Activated CD8-positive, alpha-beta T cell treated with anti-CD3 and anti-CD28 coated beads, Interleukin-2, amount 10 ng/mL, durations not matched to agents 7 days and 5 days (primary cell): ENCODE measurements around the gene TECPR2. TPM values are rescaled to one million over a fixed set of nuclear protein-coding genes. Genes with fewer than 3 reads are reported as not detected.

Experiments used
- ATAC-seq: fragments of 150-1000 bp; cut with Tn5 transposase; one replicate; pipeline ENCODE4 v1.10.0; 2021; ENCODE audit warnings: moderate library complexity
- CTCF ChIA-PET: fragments of 350-600 bp; sonication (Branson Sonifier 250); formaldehyde crosslinking; loops from one replicate; lab custom pipeline; 2021; ENCODE audit warnings: antibody characterized with exemption; lab: Charles Lee
- POLR2A ChIA-PET: fragments of 350-600 bp; sonication (Branson Sonifier 250); formaldehyde crosslinking; loops from one replicate; lab custom pipeline; 2021; ENCODE audit warnings: antibody characterized with exemption; lab: Charles Lee
- DNase-seq: peaks from one replicate; pipeline ENCODE4 v3.0.0-alpha.2; 2020
- H3K27ac Mint-ChIP-seq: one replicate; pipeline ENCODE4 v1.8.0; 2021; ENCODE audit warnings: mild to moderate bottlenecking, mixed read lengths
- H3K27me3 Mint-ChIP-seq: one replicate; pipeline ENCODE4 v1.8.0; 2021; ENCODE audit warnings: low read depth, mixed read lengths
- H3K36me3 Mint-ChIP-seq: one replicate; pipeline ENCODE4 v1.8.0; 2021; ENCODE audit warnings: low read depth, mixed read lengths
- H3K4me1 Mint-ChIP-seq: one replicate; pipeline ENCODE4 v1.8.0; 2021; ENCODE audit warnings: low read depth, mixed read lengths
- H3K4me3 Mint-ChIP-seq: one replicate; pipeline ENCODE4 v1.8.0; 2021; ENCODE audit warnings: mild to moderate bottlenecking, mixed read lengths
- H3K9me3 Mint-ChIP-seq: one replicate; pipeline ENCODE4 v1.8.0; 2022; ENCODE audit warnings: mixed read lengths; ENCODE audit not compliant: insufficient read depth
- total RNA-seq, 2 experiments: library from RNA; stranded (reverse); gene quantifications; one replicate each; pipeline ENCODE4 v1.2.3, GENCODE V29; 2021

The TECPR2 gene
- total RNA-seq, 2 experiments from 2014 or later = 8.0 to 9.4 TPM

DNA sequence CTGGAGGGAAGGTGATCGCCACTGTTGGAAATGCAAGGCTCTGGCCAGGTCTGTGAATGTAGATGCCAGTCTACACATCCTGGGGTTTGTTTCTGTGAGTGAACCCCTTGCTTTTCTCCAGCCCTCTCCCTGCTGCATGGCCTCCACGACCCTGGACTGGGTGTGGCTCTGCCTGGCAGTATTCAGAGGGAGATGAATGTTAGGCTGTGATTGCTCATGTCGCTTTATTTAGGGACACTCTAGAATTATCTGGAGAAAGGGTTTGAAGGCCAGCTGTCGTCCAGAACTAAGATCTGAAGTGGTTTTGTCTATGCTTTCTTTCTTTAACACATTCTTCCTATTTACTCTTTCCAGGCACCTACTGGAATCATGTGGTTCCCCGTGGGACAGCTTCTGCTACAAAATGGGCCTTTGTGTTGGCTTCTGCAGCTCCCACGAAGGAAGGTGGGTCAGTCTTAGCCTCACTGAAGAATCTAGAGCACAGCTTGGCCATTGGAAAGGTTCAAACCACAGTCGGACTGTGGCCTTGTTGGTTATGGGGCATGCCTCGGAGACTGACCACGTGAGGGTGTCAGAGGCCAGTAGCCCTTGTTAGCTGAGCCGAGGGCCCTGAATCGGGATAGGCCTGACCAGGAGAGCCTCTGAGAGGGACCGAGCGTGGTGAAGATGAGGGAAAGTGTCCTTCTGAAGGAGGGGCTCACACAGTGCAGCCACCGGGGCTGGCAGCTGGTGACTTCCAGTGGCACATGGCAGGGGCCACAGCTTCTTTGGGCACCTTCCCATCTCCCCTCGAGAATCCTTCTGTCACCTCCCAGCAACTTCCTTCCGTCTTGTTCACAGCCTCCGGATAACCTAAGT lies 87.7 kb downstream of the TECPR2 start:
- ChIA-PET CTCF (interaction anchor here (0.9 to 3.2 kb wide), 2 partner anchors 13 to 74 kb away, joined by 3 to 16 read pairs; no protein-coding TSS in a partner anchor), POLR2A (interaction anchor here (0.5 kb wide), 1 partner anchor 61 kb away, joined by 6 read pairs; no protein-coding TSS in a partner anchor)
- Mint-ChIP-seq H3K36me3 (peaks cover 2% of the 10 kb centered on the region), H3K4me1 (no peaks in the 10 kb centered on the region), H3K27me3 (no peaks in the 10 kb centered on the region), H3K27ac (no peak overlapping the region), H3K9me3 (no peaks in the 10 kb centered on the region), H3K4me3 (no peak overlapping the region)
- ATAC-seq (no peak), DNase-seq (no peak)

GRCh38 chr14:102451064-102451352 lies 88.3 kb downstream of the TECPR2 start:
- H3K4me1 Mint-ChIP-seq = no peaks in the 10 kb centered on the region
- ATAC-seq (no peak), DNase-seq (no peak)
- no peak overlapping the region for H3K27ac Mint-ChIP-seq
- peaks cover 2% of the 10 kb centered on the region for H3K36me3 Mint-ChIP-seq
- ChIA-PET POLR2A (interaction anchor here (0.5 kb wide), 1 partner anchor 61 kb away, joined by 6 read pairs; no protein-coding TSS in a partner anchor), CTCF (interaction anchor here (0.9 to 3.2 kb wide), 2 partner anchors 13 to 74 kb away, joined by 3 to 16 read pairs; no protein-coding TSS in a partner anchor)
- no peak overlapping the region for H3K4me3 Mint-ChIP-seq
- H3K27me3 Mint-ChIP-seq = no peaks in the 10 kb centered on the region
- H3K9me3 Mint-ChIP-seq = no peaks in the 10 kb centered on the region

GRCh38 chr14:102452302-102452701 lies 89.6 kb downstream of the TECPR2 start:
- H3K9me3 Mint-ChIP-seq = no peaks in the 10 kb centered on the region
- H3K27ac Mint-ChIP-seq = no peak overlapping the region
- H3K4me1 Mint-ChIP-seq = no peaks in the 10 kb centered on the region
- H3K36me3 Mint-ChIP-seq = peaks cover 2% of the 10 kb centered on the region
- ATAC-seq = no peak
- H3K27me3 Mint-ChIP-seq = no peaks in the 10 kb centered on the region
- H3K4me3 Mint-ChIP-seq = no peak overlapping the region
- ChIA-PET CTCF (no interaction called here), POLR2A (no interaction called here)
- no peak for DNase-seq

DNA sequence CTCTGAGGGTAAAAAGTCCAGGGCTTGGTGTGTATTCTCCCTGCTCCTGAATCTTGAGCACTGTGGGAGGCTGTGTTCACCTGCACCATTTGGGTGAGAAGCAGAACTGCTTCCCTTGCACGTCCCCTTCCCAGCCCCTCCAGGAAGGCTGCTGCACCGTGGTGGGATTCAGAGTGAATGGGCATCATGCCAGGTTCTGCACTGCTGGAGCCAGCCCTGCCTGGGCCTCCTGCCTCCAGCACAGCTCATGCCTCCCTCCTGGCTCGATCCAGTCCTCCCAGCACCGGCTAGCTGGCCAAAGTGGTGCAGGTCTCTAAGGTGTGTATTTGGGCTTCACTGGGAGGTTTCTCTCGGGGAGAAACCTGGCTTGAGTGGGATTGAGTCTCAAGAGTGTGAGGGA lies 92.0 kb downstream of the TECPR2 start:
- Mint-ChIP-seq H3K27me3 (no peaks in the 10 kb centered on the region), H3K4me1 (no peaks in the 10 kb centered on the region), H3K27ac (no peak overlapping the region), H3K4me3 (no peak overlapping the region), H3K9me3 (no peaks in the 10 kb centered on the region), H3K36me3 (peaks cover 2% of the 10 kb centered on the region)
- ChIA-PET CTCF (no interaction called here), POLR2A (no interaction called here)
- DNase-seq = no peak
- no peak for ATAC-seq

- DNase-seq (no peak), ATAC-seq (no peak)
- Mint-ChIP-seq H3K36me3 (no peaks in the 10 kb centered on the region), H3K4me1 (peaks cover 7% of the 10 kb centered on the region), H3K27ac (no peak overlapping the region), H3K4me3 (no peak overlapping the region), H3K27me3 (no peaks in the 10 kb centered on the region), H3K9me3 (no peaks in the 10 kb centered on the region)
- POLR2A ChIA-PET = no interaction called here
- CTCF ChIA-PET = no interaction called here
These were observed 94.8 kb downstream of the TECPR2 start for GRCh38 chr14:102457509-102457908.

GRCh38 chr14:102461490-102462338 lies 99.0 kb downstream of the TECPR2 start:
- Mint-ChIP-seq H3K4me1 (peaks cover 8% of the 10 kb centered on the region), H3K27me3 (no peaks in the 10 kb centered on the region), H3K9me3 (no peaks in the 10 kb centered on the region), H3K4me3 (no peak overlapping the region), H3K36me3 (peaks cover 4% of the 10 kb centered on the region), H3K27ac (no peak overlapping the region)
- ChIA-PET CTCF (no interaction called here), POLR2A (no interaction called here)
- DNase-seq (no peak), ATAC-seq (peak; percentile 27)

DNA sequence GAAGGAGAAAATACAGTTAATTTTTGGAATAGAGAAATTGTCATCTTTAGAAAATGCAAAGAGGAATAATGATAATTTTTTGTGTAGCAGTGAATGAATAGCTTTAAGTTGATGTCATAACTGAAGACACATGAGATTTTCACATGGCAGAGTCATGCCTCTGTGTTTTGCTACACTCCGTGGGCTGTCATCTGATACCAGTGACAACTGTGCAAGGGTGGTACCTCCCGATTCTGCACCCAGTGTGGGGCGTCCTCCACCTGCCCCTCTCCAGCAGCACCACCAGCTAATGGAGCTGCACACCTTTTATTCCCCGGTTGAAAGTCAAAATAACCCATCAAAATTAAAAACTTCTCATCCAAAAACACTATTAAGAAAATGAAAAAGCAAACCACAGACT lies 99.7 kb downstream of the TECPR2 start:
- Mint-ChIP-seq H3K27me3 (no peaks in the 10 kb centered on the region), H3K9me3 (no peaks in the 10 kb centered on the region), H3K4me3 (no peak overlapping the region), H3K36me3 (peaks cover 4% of the 10 kb centered on the region), H3K4me1 (peaks cover 8% of the 10 kb centered on the region), H3K27ac (no peak overlapping the region)
- CTCF ChIA-PET = no interaction called here
- no peak for DNase-seq
- POLR2A ChIA-PET = no interaction called here
- no peak for ATAC-seq

DNA sequence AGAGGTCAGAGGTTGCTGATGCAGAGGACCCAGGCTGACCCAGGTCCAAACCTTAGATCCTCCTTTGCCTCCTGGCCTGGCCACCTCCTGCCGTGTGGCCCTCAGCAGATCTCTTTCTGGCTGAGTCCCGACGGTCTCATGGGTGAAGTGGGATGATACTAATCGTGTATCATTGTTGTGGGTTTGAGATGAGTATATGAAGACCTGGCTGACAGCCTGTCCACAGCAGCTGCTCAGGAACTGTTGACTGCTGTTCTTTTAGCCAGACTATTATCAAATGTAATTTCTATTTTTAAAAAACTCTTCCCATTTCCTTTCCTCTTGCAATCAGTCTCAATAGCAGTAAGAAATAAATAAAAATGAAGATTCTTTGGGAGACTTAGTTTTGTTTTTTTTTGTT lies 101.3 kb downstream of the TECPR2 start:
- Mint-ChIP-seq H3K36me3 (peaks cover 4% of the 10 kb centered on the region), H3K4me1 (peaks cover 8% of the 10 kb centered on the region), H3K4me3 (no peak overlapping the region), H3K9me3 (no peaks in the 10 kb centered on the region), H3K27me3 (no peaks in the 10 kb centered on the region), H3K27ac (no peak overlapping the region)
- DNase-seq = no peak
- no peak for ATAC-seq
- ChIA-PET CTCF (no interaction called here), POLR2A (no interaction called here)

- Mint-ChIP-seq H3K27me3 (no peaks in the 10 kb centered on the region), H3K36me3 (peaks cover 4% of the 10 kb centered on the region), H3K4me3 (no peak overlapping the region), H3K4me1 (peaks cover 8% of the 10 kb centered on the region), H3K27ac (no peak overlapping the region), H3K9me3 (no peaks in the 10 kb centered on the region)
- DNase-seq (no peak), ATAC-seq (no peak)
- POLR2A ChIA-PET = no interaction called here
- CTCF ChIA-PET = no interaction called here
These were observed 102.2 kb downstream of the TECPR2 start for GRCh38 chr14:102464846-102465341.

DNA sequence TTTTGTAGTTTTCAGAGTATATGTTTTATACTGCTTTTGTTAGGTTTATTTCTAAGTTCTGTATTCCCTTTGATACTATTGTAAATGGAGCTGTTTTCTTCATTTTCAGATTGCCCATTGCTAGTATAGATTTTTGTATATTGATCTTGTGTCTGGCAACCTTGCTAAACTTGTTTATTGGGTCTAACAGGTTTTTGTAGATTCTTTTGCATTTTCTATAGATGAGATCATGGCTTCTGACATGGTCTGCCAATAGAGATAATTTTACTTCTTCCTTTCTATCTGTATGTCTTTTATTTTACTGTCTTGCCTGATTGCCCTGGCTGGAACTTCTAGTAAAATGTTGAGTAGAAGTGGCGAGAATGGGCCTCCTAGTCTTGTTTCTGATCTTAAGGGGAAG lies 106.5 kb downstream of the TECPR2 start:
- Mint-ChIP-seq H3K27me3 (no peaks in the 10 kb centered on the region), H3K36me3 (peaks cover 4% of the 10 kb centered on the region), H3K9me3 (no peaks in the 10 kb centered on the region), H3K4me3 (no peak overlapping the region), H3K4me1 (peaks cover 12% of the 10 kb centered on the region), H3K27ac (no peak overlapping the region)
- ATAC-seq = no peak
- POLR2A ChIA-PET = no interaction called here
- no peak for DNase-seq
- CTCF ChIA-PET = no interaction called here

GRCh38 chr14:102471921-102472790 lies 109.4 kb downstream of the TECPR2 start:
- Mint-ChIP-seq H3K27me3 (no peaks in the 10 kb centered on the region), H3K27ac (no peak overlapping the region), H3K36me3 (no peaks in the 10 kb centered on the region), H3K4me1 (peaks cover 12% of the 10 kb centered on the region), H3K9me3 (no peaks in the 10 kb centered on the region), H3K4me3 (no peak overlapping the region)
- CTCF ChIA-PET = interaction anchor here (0.6 to 2.2 kb wide), 2 partner anchors 34 to 38 kb away, joined by 4 to 9 read pairs; no protein-coding TSS in a partner anchor
- DNase-seq (no peak), ATAC-seq (no peak)
- POLR2A ChIA-PET = interaction anchor here (0.6 kb wide), 1 partner anchor 1448 kb away, joined by 5 read pairs; no protein-coding TSS in a partner anchor
